A673 (cell line): ENCODE data around the gene DNAJB13. TPM values are rescaled to one million over a fixed set of nuclear protein-coding genes. Genes with fewer than 3 reads are reported as not detected.

Source experiments
- BruUV-seq: library from RNA; stranded (reverse); fragments of 400-500 nt; replicated peaks from 2 replicates; lab custom pipeline; 2021; lab: Mats Ljungman, UMichigan
- CTCF ChIA-PET: fragments of 300-600 bp; sonication (Branson Sonifier 250); formaldehyde crosslinking; loops from one replicate; lab custom pipeline; 2022; ENCODE audit warnings: antibody characterized with exemption; lab: Charles Lee
- POLR2A ChIA-PET: fragments of 300-600 bp; sonication (Branson Sonifier 250); formaldehyde crosslinking; loops from one replicate; lab custom pipeline; 2022; ENCODE audit warnings: antibody characterized with exemption; ENCODE audit not compliant: low non-redundant PET; lab: Charles Lee
- DNase-seq: peaks from one replicate; pipeline ENCODE4 v3.0.0-alpha.2; 2015; ENCODE audit warnings: low spot score
- H3K27ac ChIP-seq: fragments of 200-600 bp; sonication (generic); 2 replicates; pipeline ENCODE4 v1.5.1; 2016; ENCODE audit warnings: mixed run types, low read depth, mild to moderate bottlenecking, mixed read lengths, antibody characterized with exemption, low read length; ENCODE audit not compliant: poor library complexity, severe bottlenecking
- H3K27me3 ChIP-seq: fragments of 200-600 bp; sonication (generic); replicated peaks from 2 replicates; pipeline ENCODE4 v1.6.1; 2017; ENCODE audit warnings: mixed run types, low read depth, mild to moderate bottlenecking, mixed read lengths, antibody characterized with exemption, low read length; ENCODE audit not compliant: insufficient read depth, poor library complexity
- H3K36me3 ChIP-seq: fragments of 200-600 bp; sonication (generic); 2 replicates; pipeline ENCODE4 v1.6.1; 2016; ENCODE audit warnings: mixed run types, mild to moderate bottlenecking, mixed read lengths, antibody characterized with exemption, low read length; ENCODE audit not compliant: insufficient read depth, poor library complexity, severe bottlenecking
- H3K4me1 ChIP-seq: fragments of 200-600 bp; sonication (generic); 2 replicates; pipeline ENCODE4 v1.6.1; 2017; ENCODE audit warnings: mixed run types, mild to moderate bottlenecking, mixed read lengths, antibody characterized with exemption, low read length; ENCODE audit not compliant: insufficient read depth, poor library complexity, severe bottlenecking
- H3K4me3 ChIP-seq: fragments of 200-600 bp; sonication (generic); 2 replicates; pipeline ENCODE4 v1.5.1; 2016; ENCODE audit warnings: low read depth, mixed run types, mild to moderate bottlenecking, mixed read lengths, low read length; ENCODE audit not compliant: poor library complexity, severe bottlenecking
- H3K9me3 ChIP-seq: fragments of 200-600 bp; sonication (generic); 2 replicates; pipeline ENCODE4 v1.6.1; 2016; ENCODE audit warnings: mixed run types, low read depth, mild to moderate bottlenecking, mixed read lengths, antibody characterized with exemption, low read length; ENCODE audit not compliant: poor library complexity, severe bottlenecking
- CTCF ChIP-seq: fragments of 300-800, 200-600 bp; sonication (generic); conservative IDR thresholded peaks from 2 replicates; pipeline ENCODE4 v1.5.1; 2017; ENCODE audit warnings: low read depth, mild to moderate bottlenecking, antibody characterized with exemption, low read length, moderate library complexity, mixed read lengths
- EZH2 ChIP-seq: fragments of 200-600 bp; sonication (generic); IDR thresholded peaks from 2 replicates; pipeline ENCODE4 v1.6.1; 2017; ENCODE audit warnings: borderline replicate concordance, low read depth, mild to moderate bottlenecking, mixed read lengths, antibody characterized with exemption, low read length; ENCODE audit not compliant: poor library complexity, severe bottlenecking
- intact Hi-C: fragments of 100-400 bp; cut with micrococcal nuclease; formaldehyde crosslinking; loops from one replicate; pipeline ENCODE4 v1.10.0; 2022; ENCODE audit not compliant: unreplicated experiment
- total RNA-seq: library from RNA; stranded (reverse); gene quantifications from 2 replicates; pipeline ENCODE4 v1.2.3, GENCODE V29; 2021

DNAJB13 gene
- total RNA-seq, 1 experiment from 2014 or later, result 0.41 TPM

- Histone ChIP-seq H3K4me1 (no peaks in the 10 kb centered on the region), H3K27me3 (no peaks in the 10 kb centered on the region), H3K9me3 (no peaks in the 10 kb centered on the region), H3K36me3 (peaks cover 5% of the 10 kb centered on the region), H3K27ac (no peak overlapping the region), H3K4me3 (no peak overlapping the region)
- intact Hi-C loops, result no loop called here
- POLR2A ChIA-PET, result no interaction called here
- no TSS peak for BruUV-seq
- no peak for DNase-seq
- CTCF ChIA-PET, result no interaction called here
- no peak for TF ChIP-seq EZH2
- TF ChIP-seq CTCF, result no peak
These were observed 38.8 kb upstream of the DNAJB13 start for GRCh38 chr11:73912026-73912425.

GRCh38 chr11:73913472-73913871 lies 37.4 kb upstream of the DNAJB13 start:
- Histone ChIP-seq H3K27ac (no peak overlapping the region), H3K9me3 (no peaks in the 10 kb centered on the region), H3K27me3 (no peaks in the 10 kb centered on the region), H3K4me3 (no peak overlapping the region), H3K4me1 (no peaks in the 10 kb centered on the region), H3K36me3 (peaks cover 5% of the 10 kb centered on the region)
- no peak for DNase-seq
- BruUV-seq, result no TSS peak
- intact Hi-C loops, result no loop called here
- ChIA-PET CTCF (no interaction called here), POLR2A (no interaction called here)
- TF ChIP-seq EZH2, result no peak
- no peak for TF ChIP-seq CTCF

- intact Hi-C loops, result no loop called here
- Histone ChIP-seq H3K27me3 (no peaks in the 10 kb centered on the region), H3K4me3 (no peak overlapping the region), H3K27ac (no peak overlapping the region), H3K9me3 (no peaks in the 10 kb centered on the region), H3K4me1 (no peaks in the 10 kb centered on the region), H3K36me3 (peaks cover 12% of the 10 kb centered on the region)
- TF ChIP-seq EZH2, result no peak
- no peak for TF ChIP-seq CTCF
- no TSS peak for BruUV-seq
- POLR2A ChIA-PET, result no interaction called here
- CTCF ChIA-PET, result no interaction called here
- no peak for DNase-seq
These were observed 36.5 kb upstream of the DNAJB13 start for GRCh38 chr11:73914284-73914683.
